ENCODE data around the gene MAP6.

DNA sequence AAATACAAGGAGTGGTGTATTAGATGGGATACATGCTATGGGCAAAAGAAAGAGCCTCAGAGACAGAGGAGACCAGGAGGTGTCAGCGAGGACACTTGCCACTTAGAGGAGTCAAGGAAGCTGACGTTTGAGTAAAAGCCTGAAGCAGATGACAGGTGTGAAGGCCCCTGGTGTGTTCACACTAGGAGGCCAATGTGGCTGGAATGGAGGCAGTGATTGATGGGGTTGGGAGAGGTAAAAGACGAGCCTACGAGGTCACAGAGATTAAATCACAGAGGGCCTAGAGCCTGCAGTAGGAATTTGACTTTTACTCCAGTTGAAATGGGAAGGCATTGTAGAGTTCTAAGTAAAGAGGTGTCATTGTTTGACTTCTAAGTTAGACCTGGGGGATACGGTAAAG, 131.1 kb downstream of the MAP6 start:
- TF ChIP-seq, protein P1, sequence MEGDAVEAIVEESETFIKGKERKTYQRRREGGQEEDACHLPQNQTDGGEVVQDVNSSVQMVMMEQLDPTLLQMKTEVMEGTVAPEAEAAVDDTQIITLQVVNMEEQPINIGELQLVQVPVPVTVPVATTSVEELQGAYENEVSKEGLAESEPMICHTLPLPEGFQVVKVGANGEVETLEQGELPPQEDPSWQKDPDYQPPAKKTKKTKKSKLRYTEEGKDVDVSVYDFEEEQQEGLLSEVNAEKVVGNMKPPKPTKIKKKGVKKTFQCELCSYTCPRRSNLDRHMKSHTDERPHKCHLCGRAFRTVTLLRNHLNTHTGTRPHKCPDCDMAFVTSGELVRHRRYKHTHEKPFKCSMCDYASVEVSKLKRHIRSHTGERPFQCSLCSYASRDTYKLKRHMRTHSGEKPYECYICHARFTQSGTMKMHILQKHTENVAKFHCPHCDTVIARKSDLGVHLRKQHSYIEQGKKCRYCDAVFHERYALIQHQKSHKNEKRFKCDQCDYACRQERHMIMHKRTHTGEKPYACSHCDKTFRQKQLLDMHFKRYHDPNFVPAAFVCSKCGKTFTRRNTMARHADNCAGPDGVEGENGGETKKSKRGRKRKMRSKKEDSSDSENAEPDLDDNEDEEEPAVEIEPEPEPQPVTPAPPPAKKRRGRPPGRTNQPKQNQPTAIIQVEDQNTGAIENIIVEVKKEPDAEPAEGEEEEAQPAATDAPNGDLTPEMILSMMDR (IDR thresholded peaks at IDR 0.05; ENCODE audit: low read length): 0 out of 2 replicates have a peak, but pooled peaks have one; percentile 2
- no peak for TF ChIP-seq EZH2 (IDR thresholded peaks at IDR 0.05; ENCODE audit: borderline replicate concordance, low read length)

Measured in OCI-LY1 (cell line).